Uterus (tissue), 2 donors: ENCODE results near the gene CADM4.

ENCODE experiments used
- POLR2A ChIP-seq, 2 donors: fragments of 450-650 bp; IDR thresholded peaks; one replicate each; pipeline ENCODE4 v1.6.1; 2016; ENCODE audit warnings: antibody characterized with exemption in 2 of 2, mild to moderate bottlenecking in 1 of 2, moderate library complexity in 1 of 2
- TF ChIP-seq, protein P1 (sequence below), 4 experiments: fragments of 200-600 bp in 2 of 4; fragments of 450-650 bp in 2 of 4; sonication (generic) in 2 of 4; IDR thresholded peaks; one replicate each; pipeline ENCODE4 v1.5.1; 2016 to 2019; ENCODE audit warnings: antibody characterized with exemption in 4 of 4, mild to moderate bottlenecking in 2 of 4, moderate library complexity in 1 of 4

DNA sequence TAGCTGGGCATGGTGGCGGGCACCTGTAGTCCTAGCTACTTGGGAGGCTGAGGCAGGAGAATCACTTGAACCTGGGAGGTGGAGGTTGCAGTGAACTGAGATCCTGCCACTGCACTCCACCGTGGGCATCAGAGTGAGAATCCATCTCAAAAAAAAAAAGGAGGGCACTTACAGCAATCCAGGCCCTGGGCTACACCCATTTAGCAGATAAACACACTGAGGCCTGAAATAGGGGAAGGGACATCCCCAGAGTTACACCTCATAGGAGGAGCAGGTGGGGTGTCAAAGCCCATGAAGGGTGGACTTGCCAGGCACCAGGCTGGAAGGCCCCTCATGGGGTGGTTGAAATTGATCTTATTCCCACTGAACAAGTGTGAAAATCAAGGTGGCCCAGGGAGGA lies 44.3 kb upstream of the CADM4 start:
- TF ChIP-seq, protein P1, sequence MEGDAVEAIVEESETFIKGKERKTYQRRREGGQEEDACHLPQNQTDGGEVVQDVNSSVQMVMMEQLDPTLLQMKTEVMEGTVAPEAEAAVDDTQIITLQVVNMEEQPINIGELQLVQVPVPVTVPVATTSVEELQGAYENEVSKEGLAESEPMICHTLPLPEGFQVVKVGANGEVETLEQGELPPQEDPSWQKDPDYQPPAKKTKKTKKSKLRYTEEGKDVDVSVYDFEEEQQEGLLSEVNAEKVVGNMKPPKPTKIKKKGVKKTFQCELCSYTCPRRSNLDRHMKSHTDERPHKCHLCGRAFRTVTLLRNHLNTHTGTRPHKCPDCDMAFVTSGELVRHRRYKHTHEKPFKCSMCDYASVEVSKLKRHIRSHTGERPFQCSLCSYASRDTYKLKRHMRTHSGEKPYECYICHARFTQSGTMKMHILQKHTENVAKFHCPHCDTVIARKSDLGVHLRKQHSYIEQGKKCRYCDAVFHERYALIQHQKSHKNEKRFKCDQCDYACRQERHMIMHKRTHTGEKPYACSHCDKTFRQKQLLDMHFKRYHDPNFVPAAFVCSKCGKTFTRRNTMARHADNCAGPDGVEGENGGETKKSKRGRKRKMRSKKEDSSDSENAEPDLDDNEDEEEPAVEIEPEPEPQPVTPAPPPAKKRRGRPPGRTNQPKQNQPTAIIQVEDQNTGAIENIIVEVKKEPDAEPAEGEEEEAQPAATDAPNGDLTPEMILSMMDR (IDR thresholded peaks at IDR 0.05), result no peak
- no peak for TF ChIP-seq POLR2A (IDR thresholded peaks at IDR 0.05)
